ENCODE results near the gene JAKMIP1.

Gene JAKMIP1

GRCh38 chr4:6035786-6036185, 164.6 kb downstream of the JAKMIP1 start:
- Histone ChIP-seq H3K4me2 (ENCODE audit: low read length) (no peak overlapping the region), H3K9me3 (ENCODE audit: control insufficient read depth, insufficient read depth, low read length) (no peaks in the 10 kb centered on the region), H3K27me3 (ENCODE audit: control insufficient read depth, low read length) (no peaks in the 10 kb centered on the region), H3K79me2 (ENCODE audit: control insufficient read depth, low read length) (no peaks in the 10 kb centered on the region), H3K9me2 (replicated peaks; ENCODE audit: control insufficient read depth, low read length) (no peaks in the 10 kb centered on the region), H3K4me3 (ENCODE audit: low read length) (no peak overlapping the region), H3K27ac (ENCODE audit: low read depth, low read length) (no peak overlapping the region), H3K4me1 (ENCODE audit: control insufficient read depth, low read length) (no peaks in the 10 kb centered on the region), H4K20me1 (ENCODE audit: control insufficient read depth, insufficient read depth, low read depth, low read length) (no peaks in the 10 kb centered on the region), H3K36me3 (ENCODE audit: control insufficient read depth, low read length) (no peaks in the 10 kb centered on the region), H3F3A (ENCODE audit: control insufficient read depth, insufficient read depth) (no peaks in the 10 kb centered on the region)
- TF ChIP-seq EZH2phosphoT487 (IDR thresholded peaks at IDR 0.05; ENCODE audit: borderline replicate concordance, low read length) (no peak), CTCF (IDR thresholded peaks at IDR 0.05; ENCODE audit: low read depth, low read length, poor library complexity, severe bottlenecking) (no peak)

- H3K9me2 ChIP-seq (replicated peaks; ENCODE audit: control insufficient read depth, low read length): no peaks in the 10 kb centered on the region
- no peaks in the 10 kb centered on the region for H3K36me3 ChIP-seq (ENCODE audit: control insufficient read depth, low read length)
- no peaks in the 10 kb centered on the region for H3K27me3 ChIP-seq (ENCODE audit: control insufficient read depth, low read length)
- H3K9me3 ChIP-seq (ENCODE audit: control insufficient read depth, insufficient read depth, low read length): no peaks in the 10 kb centered on the region
- H3F3A ChIP-seq (ENCODE audit: control insufficient read depth, insufficient read depth): no peaks in the 10 kb centered on the region
- no peak overlapping the region for H3K27ac ChIP-seq (ENCODE audit: low read depth, low read length)
- H4K20me1 ChIP-seq (ENCODE audit: control insufficient read depth, insufficient read depth, low read depth, low read length): no peaks in the 10 kb centered on the region
- H3K4me3 ChIP-seq (ENCODE audit: low read length): no peak overlapping the region
- H3K4me2 ChIP-seq (ENCODE audit: low read length): no peak overlapping the region
- no peaks in the 10 kb centered on the region for H3K4me1 ChIP-seq (ENCODE audit: control insufficient read depth, low read length)
- no peak for TF ChIP-seq CTCF (IDR thresholded peaks at IDR 0.05; ENCODE audit: low read depth, low read length, poor library complexity, severe bottlenecking)
- no peak for TF ChIP-seq EZH2phosphoT487 (IDR thresholded peaks at IDR 0.05; ENCODE audit: borderline replicate concordance, low read length)
- no peaks in the 10 kb centered on the region for H3K79me2 ChIP-seq (ENCODE audit: control insufficient read depth, low read length)
Observed at GRCh38 chr4:6033381-6033780, 167.0 kb downstream of the JAKMIP1 start.

- TF ChIP-seq CTCF (IDR thresholded peaks at IDR 0.05; ENCODE audit: low read depth, low read length, poor library complexity, severe bottlenecking): no peak
- no peak for TF ChIP-seq EZH2phosphoT487 (IDR thresholded peaks at IDR 0.05; ENCODE audit: borderline replicate concordance, low read length)
- Histone ChIP-seq H3K36me3 (ENCODE audit: control insufficient read depth, low read length) (no peaks in the 10 kb centered on the region), H3K27ac (ENCODE audit: low read depth, low read length) (no peak overlapping the region), H3K4me1 (ENCODE audit: control insufficient read depth, low read length) (no peaks in the 10 kb centered on the region), H4K20me1 (ENCODE audit: control insufficient read depth, insufficient read depth, low read depth, low read length) (no peaks in the 10 kb centered on the region), H3F3A (ENCODE audit: control insufficient read depth, insufficient read depth) (no peaks in the 10 kb centered on the region), H3K9me3 (ENCODE audit: control insufficient read depth, insufficient read depth, low read length) (no peaks in the 10 kb centered on the region), H3K27me3 (ENCODE audit: control insufficient read depth, low read length) (no peaks in the 10 kb centered on the region), H3K9me2 (replicated peaks; ENCODE audit: control insufficient read depth, low read length) (no peaks in the 10 kb centered on the region), H3K4me3 (ENCODE audit: low read length) (no peak overlapping the region), H3K79me2 (ENCODE audit: control insufficient read depth, low read length) (no peaks in the 10 kb centered on the region), H3K4me2 (ENCODE audit: low read length) (no peak overlapping the region)
Observed at GRCh38 chr4:6032249-6033244, 167.8 kb downstream of the JAKMIP1 start.
